ENCODE results near the gene EHD1. TPM values are rescaled to one million over a fixed set of nuclear protein-coding genes. Genes with fewer than 3 reads are reported as not detected.

Gene EHD1
- total and polyA plus RNA-seq, 2 of the 4 experiments (the other 2 are of a cell fraction): 107 to 209 TPM

GRCh38 chr11:64842851-64843685 is 35.4 kb downstream of the EHD1 start:
- no peak overlapping the region; the same call in none of the 2 replicates for H4K5ac ChIP-seq (ENCODE audit: low read depth, low read length)
- H2BK120ac ChIP-seq (ENCODE audit: low read depth, low read length): peak overlapping the region; percentile 56
- H3K9me3 ChIP-seq (ENCODE audit: control insufficient read depth, insufficient read depth, low read length): no peaks in the 10 kb centered on the region
- no peaks in the 10 kb centered on the region for H4K20me1 ChIP-seq (ENCODE audit: insufficient read depth, low read length)
- H4K8ac ChIP-seq (ENCODE audit: low read depth in 2 of 2, low read length in 2 of 2): peak overlapping the region in 1 of 2 experiments; percentile 31; a peak in 2 of 4 replicates
- H2BK15ac ChIP-seq (ENCODE audit: low read depth, low read length): no peak overlapping the region
- peak overlapping the region; percentile 49 for H2BK5ac ChIP-seq (ENCODE audit: low read depth, low read length, poor library complexity, severe bottlenecking)
- peak overlapping the region; percentile 78 for H2AFZ ChIP-seq (replicated peaks; ENCODE audit: low read length, poor library complexity)
- peak overlapping the region; percentile 49; the same call in 1 of the 2 replicates for H2BK20ac ChIP-seq (ENCODE audit: low read depth, low read length)
- dilution Hi-C loops (cut with HindIII; ENCODE audit: low sequenced_read_pairs, unreplicated experiment): no loop called here
- no peak overlapping the region for H3K18ac ChIP-seq (ENCODE audit: low read depth, low read length)
- H3K4me1 ChIP-seq (ENCODE audit: control insufficient read depth, insufficient read depth, low read length): peaks cover 8% of the 10 kb centered on the region
- no peak overlapping the region for H3K23ac ChIP-seq (ENCODE audit: low read depth, low read length)
- H3K4me2 ChIP-seq (ENCODE audit: low read depth, low read length): no peak overlapping the region
- DNase-seq (no peak), ATAC-seq (ENCODE audit: low read depth) (no peak)
- in situ Hi-C loops (cut with MboI; ENCODE audit: low sequenced_read_pairs): loop anchor here (10.0 kb wide), 1 partner anchor 162 kb away; no protein-coding TSS in a partner anchor
- intact Hi-C loops (cut with micrococcal nuclease): no loop called here
- no peaks in the 10 kb centered on the region for H3K9me1 ChIP-seq (ENCODE audit: insufficient read depth, low read length)
- no peak overlapping the region for H3K9ac ChIP-seq (ENCODE audit: low read depth, low read length)
- no peak overlapping the region; the same call in 1 of the 2 replicates for H3K27ac ChIP-seq (ENCODE audit: insufficient read depth, low read length)
- H2AK5ac ChIP-seq (ENCODE audit: low read depth, low read length): peak overlapping the region; percentile 80; the same call in 1 of the 2 replicates
- H3K27me3 ChIP-seq (ENCODE audit: control insufficient read depth, insufficient read depth, low read length): no peaks in the 10 kb centered on the region
- no peak overlapping the region for H3K14ac ChIP-seq (replicated peaks; ENCODE audit: low read depth, low read length)
- H2AK9ac ChIP-seq (replicated peaks; ENCODE audit: low read depth, low read length, poor library complexity): peak overlapping the region; percentile 29
- H3K36me3 ChIP-seq (ENCODE audit: control insufficient read depth, insufficient read depth, low read length): no peaks in the 10 kb centered on the region
- peak; percentile 12; the same call in 1 of the 2 replicates for TF ChIP-seq FOS (IDR thresholded peaks at IDR 0.05; ENCODE audit: low read depth, low read length)
- TF ChIP-seq, protein P1, sequence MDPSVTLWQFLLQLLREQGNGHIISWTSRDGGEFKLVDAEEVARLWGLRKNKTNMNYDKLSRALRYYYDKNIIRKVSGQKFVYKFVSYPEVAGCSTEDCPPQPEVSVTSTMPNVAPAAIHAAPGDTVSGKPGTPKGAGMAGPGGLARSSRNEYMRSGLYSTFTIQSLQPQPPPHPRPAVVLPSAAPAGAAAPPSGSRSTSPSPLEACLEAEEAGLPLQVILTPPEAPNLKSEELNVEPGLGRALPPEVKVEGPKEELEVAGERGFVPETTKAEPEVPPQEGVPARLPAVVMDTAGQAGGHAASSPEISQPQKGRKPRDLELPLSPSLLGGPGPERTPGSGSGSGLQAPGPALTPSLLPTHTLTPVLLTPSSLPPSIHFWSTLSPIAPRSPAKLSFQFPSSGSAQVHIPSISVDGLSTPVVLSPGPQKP (IDR thresholded peaks at IDR 0.05; ENCODE audit: borderline replicate concordance, low read depth, low read length): no peak
- no peak for TF ChIP-seq RAD21 (IDR thresholded peaks at IDR 0.05; ENCODE audit: low read length)
- peak; percentile 39; the same call in 1 of the 2 replicates for TF ChIP-seq MAZ (IDR thresholded peaks at IDR 0.05; ENCODE audit: borderline replicate concordance, low read depth, low read length)
- H4K91ac ChIP-seq (ENCODE audit: insufficient read depth, low read depth, low read length): peak overlapping the region; percentile 26; the same call in 1 of the 2 replicates
- H3K4ac ChIP-seq (ENCODE audit: low read depth, low read length): peak overlapping the region; percentile 62; the same call in 1 of the 2 replicates
- 82% methylated on average over 5 of the region's 19 CpGs; no CpG with 5 or more reads in 1 of the 2 experiments for WGBS, 2 experiments (ENCODE audit: extremely low coverage in 2 of 2, insufficient read length in 1 of 2)
- POLR2A ChIA-PET (ENCODE audit: unreplicated experiment): no interaction called here
- CTCF ChIA-PET: interaction anchor here (0.6 to 0.8 kb wide), 2 partner anchors 51 to 169 kb away, joined by 3 read pairs; no protein-coding TSS in a partner anchor
- no TSS peak for BruUV-seq (replicated peaks)
- H3K56ac ChIP-seq (ENCODE audit: extremely low read depth, insufficient read depth, low read length): no peak overlapping the region
- no peak overlapping the region for H3K4me3 ChIP-seq (ENCODE audit: insufficient read depth, low read depth, low read length)
- H3K79me1 ChIP-seq (ENCODE audit: low read depth in 1 of 2, low read length in 2 of 2): peaks cover 0 to 4% of the 10 kb centered on the region in 2 experiments; a peak in 1 of 4 replicates

Data from IMR-90 (cell line).